ENCODE measurements around the gene TARS3. TPM values are rescaled to one million over a fixed set of nuclear protein-coding genes. Genes with fewer than 3 reads are reported as not detected.

The TARS3 gene
- total RNA-seq, 1 donor: 8.7 TPM

DNA sequence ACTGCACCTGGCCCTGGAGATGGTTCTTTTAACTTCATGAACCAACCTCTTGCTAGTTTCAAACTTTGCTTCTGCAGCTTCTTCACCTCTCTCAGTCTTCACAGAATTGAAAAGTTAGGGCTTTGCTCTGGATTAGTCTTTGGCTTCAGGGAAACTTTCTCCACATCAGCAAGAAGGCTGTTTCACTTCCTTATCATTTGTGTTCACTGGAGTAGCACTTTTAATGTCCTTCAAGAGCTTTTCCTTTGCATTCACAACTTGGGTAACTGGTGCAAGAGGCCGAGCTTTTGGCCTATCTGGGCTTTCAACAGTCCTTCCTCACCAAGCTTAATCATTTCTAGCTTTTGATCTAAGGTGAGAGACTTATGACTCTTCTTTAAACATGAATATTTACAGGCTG is 56.4 kb downstream of the TARS3 start:
- Histone ChIP-seq H3K9me3 (ENCODE audit: low read depth, low read length) (no peaks in the 10 kb centered on the region), H3K27me3 (ENCODE audit: insufficient read depth, low read length) (no peaks in the 10 kb centered on the region), H4K20me1 (ENCODE audit: insufficient read depth, low read length) (no peaks in the 10 kb centered on the region), H3K27ac (ENCODE audit: low read depth, low read length) (no peak overlapping the region), H3K36me3 (ENCODE audit: insufficient read depth, low read length) (no peaks in the 10 kb centered on the region), H2AFZ (ENCODE audit: low read length) (no peak overlapping the region), H3K79me2 (ENCODE audit: insufficient read depth, low read length) (no peaks in the 10 kb centered on the region), H3K4me3 (ENCODE audit: insufficient read depth, low read length) (no peak overlapping the region), H3K4me2 (ENCODE audit: insufficient read depth, low read length) (no peak overlapping the region), H3K4me1 (ENCODE audit: insufficient read depth, low read length) (no peaks in the 10 kb centered on the region)
- DNase-seq (ENCODE audit: insufficient read length, low spot score, missing footprints): no peak
- TF ChIP-seq CTCF (IDR thresholded peaks at IDR 0.05; ENCODE audit: extremely low read depth, low read depth, low read length): no peak

GRCh38 chr15:101664303-101664913 is 59.9 kb downstream of the TARS3 start:
- Histone ChIP-seq H3K4me3 (ENCODE audit: insufficient read depth, low read length) (no peak overlapping the region), H3K9me3 (ENCODE audit: low read depth, low read length) (no peaks in the 10 kb centered on the region), H3K27me3 (ENCODE audit: insufficient read depth, low read length) (no peaks in the 10 kb centered on the region), H3K4me1 (ENCODE audit: insufficient read depth, low read length) (no peaks in the 10 kb centered on the region), H2AFZ (ENCODE audit: low read length) (peak overlapping the region; percentile 7), H3K4me2 (ENCODE audit: insufficient read depth, low read length) (no peak overlapping the region), H3K36me3 (ENCODE audit: insufficient read depth, low read length) (peaks cover 6% of the 10 kb centered on the region), H3K27ac (ENCODE audit: low read depth, low read length) (no peak overlapping the region), H4K20me1 (ENCODE audit: insufficient read depth, low read length) (no peaks in the 10 kb centered on the region), H3K79me2 (ENCODE audit: insufficient read depth, low read length) (no peaks in the 10 kb centered on the region)
- TF ChIP-seq CTCF (IDR thresholded peaks at IDR 0.05; ENCODE audit: extremely low read depth, low read depth, low read length): peak; percentile 48
- peak; percentile 46 for DNase-seq (ENCODE audit: insufficient read length, low spot score, missing footprints)

GRCh38 chr15:101662203-101662602 is 62.1 kb downstream of the TARS3 start:
- DNase-seq (ENCODE audit: insufficient read length, low spot score, missing footprints): no peak
- Histone ChIP-seq H3K9me3 (ENCODE audit: low read depth, low read length) (no peaks in the 10 kb centered on the region), H3K4me3 (ENCODE audit: insufficient read depth, low read length) (no peak overlapping the region), H3K4me1 (ENCODE audit: insufficient read depth, low read length) (no peaks in the 10 kb centered on the region), H4K20me1 (ENCODE audit: insufficient read depth, low read length) (no peaks in the 10 kb centered on the region), H3K4me2 (ENCODE audit: insufficient read depth, low read length) (no peak overlapping the region), H2AFZ (ENCODE audit: low read length) (no peak overlapping the region), H3K27me3 (ENCODE audit: insufficient read depth, low read length) (no peaks in the 10 kb centered on the region), H3K27ac (ENCODE audit: low read depth, low read length) (no peak overlapping the region), H3K36me3 (ENCODE audit: insufficient read depth, low read length) (peaks cover 6% of the 10 kb centered on the region), H3K79me2 (ENCODE audit: insufficient read depth, low read length) (no peaks in the 10 kb centered on the region)
- no peak for TF ChIP-seq CTCF (IDR thresholded peaks at IDR 0.05; ENCODE audit: extremely low read depth, low read depth, low read length)

GRCh38 chr15:101660005-101660404 is 64.3 kb downstream of the TARS3 start:
- H3K36me3 ChIP-seq (ENCODE audit: insufficient read depth, low read length): peaks cover 6% of the 10 kb centered on the region
- H3K79me2 ChIP-seq (ENCODE audit: insufficient read depth, low read length): no peaks in the 10 kb centered on the region
- H4K20me1 ChIP-seq (ENCODE audit: insufficient read depth, low read length): no peaks in the 10 kb centered on the region
- H2AFZ ChIP-seq (ENCODE audit: low read length): no peak overlapping the region
- DNase-seq (ENCODE audit: insufficient read length, low spot score, missing footprints): no peak
- H3K4me3 ChIP-seq (ENCODE audit: insufficient read depth, low read length): no peak overlapping the region
- no peaks in the 10 kb centered on the region for H3K9me3 ChIP-seq (ENCODE audit: low read depth, low read length)
- no peaks in the 10 kb centered on the region for H3K4me1 ChIP-seq (ENCODE audit: insufficient read depth, low read length)
- no peak overlapping the region for H3K27ac ChIP-seq (ENCODE audit: low read depth, low read length)
- TF ChIP-seq CTCF (IDR thresholded peaks at IDR 0.05; ENCODE audit: extremely low read depth, low read depth, low read length): no peak
- no peak overlapping the region for H3K4me2 ChIP-seq (ENCODE audit: insufficient read depth, low read length)
- H3K27me3 ChIP-seq (ENCODE audit: insufficient read depth, low read length): no peaks in the 10 kb centered on the region
